Panc1 (cell line): ENCODE results near the gene UBASH3B. TPM values are rescaled to one million over a fixed set of nuclear protein-coding genes. Genes with fewer than 3 reads are reported as not detected.

ENCODE experiments used
- ATAC-seq: fragments of 200-7000 bp; cut with Tn5 transposase; 2 replicates; pipeline ENCODE4 v1.9.1; 2020; ENCODE audit warnings: mild to moderate bottlenecking, moderate library complexity
- BruUV-seq: library from RNA; stranded (reverse); fragments of 400-500 nt; replicated peaks from 2 replicates; lab custom pipeline; 2021; lab: Mats Ljungman, UMichigan
- CTCF ChIA-PET: fragments of 300-600 bp; sonication (Branson Sonifier 250); formaldehyde crosslinking; loops from one replicate; lab custom pipeline; 2022; ENCODE audit warnings: antibody characterized with exemption; lab: Charles Lee
- POLR2A ChIA-PET: fragments of 300-600 bp; sonication (Branson Sonifier 250); formaldehyde crosslinking; loops from one replicate; lab custom pipeline; 2022; ENCODE audit warnings: antibody characterized with exemption; lab: Charles Lee
- DNase-seq: peaks from one replicate; pipeline ENCODE4 v3.0.0-alpha.2; 2010; ENCODE audit warnings: low read depth, low spot score
- H3K27ac ChIP-seq: 2 replicates; pipeline ENCODE4 v1.5.1; 2011; ENCODE audit warnings: mild to moderate bottlenecking, low read length, inconsistent platforms
- H3K27me3 ChIP-seq: fragments of 200-500 bp; sonication (Bioruptor generic); 2 replicates; pipeline ENCODE4 v1.6.0; 2014; ENCODE audit warnings: low read length, inconsistent platforms; ENCODE audit not compliant: control insufficient read depth, insufficient read depth
- H3K36me3 ChIP-seq: fragments of 200-500 bp; sonication (Bioruptor generic); 2 replicates; pipeline ENCODE4 v1.5.1; 2014; ENCODE audit warnings: inconsistent platforms, mild to moderate bottlenecking, low read length, moderate library complexity; ENCODE audit not compliant: control insufficient read depth, insufficient read depth
- H3K4me1 ChIP-seq: 2 replicates; pipeline ENCODE4 v1.5.1; 2011; ENCODE audit warnings: inconsistent platforms, mild to moderate bottlenecking, low read length, moderate library complexity; ENCODE audit not compliant: control insufficient read depth, insufficient read depth
- H3K4me3 ChIP-seq, 2 experiments: 2 replicates each; pipeline ENCODE4 v1.5.1; 2011 to 2012; ENCODE audit warnings: low read depth in 2 of 2, low read length in 2 of 2, mild to moderate bottlenecking in 2 of 2, inconsistent platforms in 1 of 2, moderate library complexity in 1 of 2
- H3K9me3 ChIP-seq: fragments of 200-500 bp; sonication (Bioruptor generic); 2 replicates; pipeline ENCODE4 v1.5.1; 2014; ENCODE audit warnings: low read depth, mild to moderate bottlenecking, inconsistent platforms, low read length, moderate library complexity; ENCODE audit not compliant: control insufficient read depth, insufficient read depth
- POLR2AphosphoS5 ChIP-seq: IDR thresholded peaks from 2 replicates; pipeline ENCODE4 v1.6.1; 2012; ENCODE audit warnings: mild to moderate bottlenecking, low read depth, low read length, moderate library complexity
- REST ChIP-seq, 2 experiments: IDR thresholded peaks; 2 replicates each; pipeline ENCODE4 v1.6.1; 2011 to 2012; ENCODE audit warnings: low read depth in 2 of 2, control low read depth in 1 of 2, low read length in 1 of 2, mild to moderate bottlenecking in 1 of 2, moderate library complexity in 1 of 2; ENCODE audit not compliant: insufficient read depth in 1 of 2
- SIN3A ChIP-seq: IDR thresholded peaks from 2 replicates; pipeline ENCODE4 v1.6.1; 2012; ENCODE audit warnings: low read depth, mild to moderate bottlenecking, low read length, moderate library complexity, borderline replicate concordance; ENCODE audit not compliant: insufficient read depth
- TCF7L2 ChIP-seq: IDR thresholded peaks from 2 replicates; pipeline ENCODE4 v1.6.1; 2011; ENCODE audit warnings: mild to moderate bottlenecking, low read depth, low read length, inconsistent platforms
- in situ Hi-C: cut with HindIII; loops from 2 replicates; pipeline ENCODE4 v1.10.0; 2016; ENCODE audit warnings: low sequenced_read_pairs, low pct_unique_long_range_greater_than_20kb
- intact Hi-C: fragments of 100-400 bp; cut with micrococcal nuclease; formaldehyde crosslinking; loops from one replicate; pipeline ENCODE4 v1.10.0; 2022; ENCODE audit not compliant: unreplicated experiment
- total RNA-seq: library from RNA; stranded (reverse); gene quantifications from one replicate; pipeline ENCODE4 v1.2.1, GENCODE V29; 2021; ENCODE audit not compliant: unreplicated experiment
- TF ChIP-seq, protein P1 (sequence below): fragments of 450-650 bp; IDR thresholded peaks from 2 replicates; pipeline ENCODE4 v1.5.1; 2017; ENCODE audit warnings: mild to moderate bottlenecking

The UBASH3B gene
- total RNA-seq, 1 experiment from 2014 or later = 55.1 TPM

- Histone ChIP-seq H3K4me1 (peaks cover 4% of the 10 kb centered on the region; the same call in 1 of the 2 replicates), H3K27ac (no peak overlapping the region), H3K27me3 (no peaks in the 10 kb centered on the region), H3K9me3 (no peaks in the 10 kb centered on the region), H3K36me3 (no peaks in the 10 kb centered on the region), H3K4me3 (no peak overlapping the region)
- ChIA-PET CTCF (interaction anchor here (0.6 to 2.6 kb wide), 19 partner anchors 10 to 1878 kb away, joined by 3 to 15 read pairs (median 3); partner anchors contain the start of gene HSPA8), POLR2A (interaction anchor here (0.7 kb wide), 3 partner anchors 12 to 198 kb away, joined by 5 to 16 read pairs (median 7); partner anchors contain the start of gene HSPA8)
- DNase-seq (no peak), ATAC-seq (no peak)
- in situ Hi-C loops = no loop called here
- no peak for TF ChIP-seq REST (IDR thresholded peaks at IDR 0.05; ENCODE audit: insufficient read depth in 1 of 2, low read depth in 2 of 2, low read length in 1 of 2)
- TF ChIP-seq SIN3A = no peak
- TF ChIP-seq TCF7L2 = no peak
- TF ChIP-seq, protein P1, sequence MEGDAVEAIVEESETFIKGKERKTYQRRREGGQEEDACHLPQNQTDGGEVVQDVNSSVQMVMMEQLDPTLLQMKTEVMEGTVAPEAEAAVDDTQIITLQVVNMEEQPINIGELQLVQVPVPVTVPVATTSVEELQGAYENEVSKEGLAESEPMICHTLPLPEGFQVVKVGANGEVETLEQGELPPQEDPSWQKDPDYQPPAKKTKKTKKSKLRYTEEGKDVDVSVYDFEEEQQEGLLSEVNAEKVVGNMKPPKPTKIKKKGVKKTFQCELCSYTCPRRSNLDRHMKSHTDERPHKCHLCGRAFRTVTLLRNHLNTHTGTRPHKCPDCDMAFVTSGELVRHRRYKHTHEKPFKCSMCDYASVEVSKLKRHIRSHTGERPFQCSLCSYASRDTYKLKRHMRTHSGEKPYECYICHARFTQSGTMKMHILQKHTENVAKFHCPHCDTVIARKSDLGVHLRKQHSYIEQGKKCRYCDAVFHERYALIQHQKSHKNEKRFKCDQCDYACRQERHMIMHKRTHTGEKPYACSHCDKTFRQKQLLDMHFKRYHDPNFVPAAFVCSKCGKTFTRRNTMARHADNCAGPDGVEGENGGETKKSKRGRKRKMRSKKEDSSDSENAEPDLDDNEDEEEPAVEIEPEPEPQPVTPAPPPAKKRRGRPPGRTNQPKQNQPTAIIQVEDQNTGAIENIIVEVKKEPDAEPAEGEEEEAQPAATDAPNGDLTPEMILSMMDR = peak; percentile 90; the same call in 1 of the 2 replicates
- no peak for TF ChIP-seq POLR2AphosphoS5
- BruUV-seq = no TSS peak
- intact Hi-C loops = loop anchor here (1.0 to 10.0 kb wide), 2 partner anchors 159 to 191 kb away; no protein-coding TSS in a partner anchor
Observed at GRCh38 chr11:122863704-122864326, 208.3 kb downstream of the UBASH3B start.

Other genes starting within 250 kb of the UBASH3B start
- gene CRTAM, start 182.8 kb downstream of the UBASH3B start, total RNA-seq = 0.13 TPM
- 10.1 TPM for gene JHY, start 227.0 kb downstream of the UBASH3B start, total RNA-seq